ENCODE results near the gene F7. TPM values are rescaled to one million over a fixed set of nuclear protein-coding genes. Genes with fewer than 3 reads are reported as not detected.

F7 gene
- total and polyA plus RNA-seq, 2 donors (not counting 3 experiments of a cell fraction or from before 2014, with no cell fraction given) = not detected

DNA sequence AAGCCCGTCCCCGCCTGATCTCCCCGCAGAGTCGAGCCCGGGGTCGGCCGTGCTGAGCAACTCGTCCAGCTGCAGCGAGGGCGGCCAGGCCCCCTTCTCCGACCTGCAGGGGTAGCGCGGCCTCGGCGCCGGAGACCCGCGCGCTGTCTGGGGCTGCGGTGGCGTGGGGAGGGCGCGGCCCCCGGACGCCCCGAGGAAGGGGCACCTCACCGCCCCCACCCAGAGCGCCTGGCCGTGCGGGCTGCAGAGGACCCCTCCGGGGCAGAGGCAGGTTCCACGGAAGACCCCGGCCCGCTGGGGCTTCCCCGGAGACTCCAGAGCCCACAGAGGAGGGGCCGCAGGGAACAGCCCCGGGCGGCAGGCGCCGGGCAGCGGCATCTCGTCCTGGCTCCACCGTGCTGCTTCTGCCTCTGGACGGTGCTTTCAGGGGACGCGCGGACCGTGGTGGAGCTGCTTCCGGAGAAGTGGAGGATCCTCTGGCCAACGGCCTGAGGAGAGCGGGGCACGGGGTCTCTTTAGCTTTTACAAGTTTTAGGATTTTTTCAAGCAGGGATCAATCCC is 8.8 kb upstream of the F7 start:
- no peaks in the 10 kb centered on the region for H3K27me3 ChIP-seq (ENCODE audit: control insufficient read depth in 2 of 2, insufficient read depth in 2 of 2, low read length in 2 of 2)
- H2AFZ ChIP-seq (ENCODE audit: low read depth, low read length) = no peak overlapping the region
- H3K4me1 ChIP-seq (ENCODE audit: control insufficient read depth, extremely low read depth, insufficient read depth, low read length) = no peaks in the 10 kb centered on the region
- H3K9me1 ChIP-seq (replicated peaks; ENCODE audit: control insufficient read depth, extremely low read depth, insufficient read depth, low read length) = no peaks in the 10 kb centered on the region
- H3K36me3 ChIP-seq (ENCODE audit: control insufficient read depth in 2 of 2, extremely low read depth in 1 of 2, insufficient read depth in 2 of 2, low read length in 2 of 2) = no peaks in the 10 kb centered on the region
- no peak overlapping the region for H3K27ac ChIP-seq (ENCODE audit: insufficient read depth, low read depth, low read length)
- no peaks in the 10 kb centered on the region for H3K79me2 ChIP-seq (ENCODE audit: control insufficient read depth, insufficient read depth, low read length)
- dilution Hi-C loops (cut with MboI; ENCODE audit: extremely low pct_ligation_motif_present, low sequenced_read_pairs) = no loop called here
- no TSS peak for BruUV-seq (replicated peaks)
- H3K4me2 ChIP-seq (ENCODE audit: insufficient read depth, low read length) = no peak overlapping the region
- no peaks in the 10 kb centered on the region for H3K9me3 ChIP-seq (replicated peaks; ENCODE audit: control insufficient read depth, insufficient read depth, low read length)
- FAIRE-seq = no peak
- ChIA-PET CTCF (no interaction called here), POLR2A (no interaction called here)
- no peak overlapping the region for H3K9ac ChIP-seq (replicated peaks; ENCODE audit: extremely low read depth, insufficient read depth, low read length)
- TF ChIP-seq POLR2AphosphoS5 (IDR thresholded peaks at IDR 0.05; ENCODE audit: insufficient read depth, low read depth, low read length) = no peak
- no peak for TF ChIP-seq FOS (IDR thresholded peaks at IDR 0.05; ENCODE audit: borderline replicate concordance, insufficient read depth, low read length)
- no peak for TF ChIP-seq EZH2 (IDR thresholded peaks at IDR 0.05; ENCODE audit: borderline replicate concordance, low read depth, low read length, severe bottlenecking)
- TF ChIP-seq, protein P1, sequence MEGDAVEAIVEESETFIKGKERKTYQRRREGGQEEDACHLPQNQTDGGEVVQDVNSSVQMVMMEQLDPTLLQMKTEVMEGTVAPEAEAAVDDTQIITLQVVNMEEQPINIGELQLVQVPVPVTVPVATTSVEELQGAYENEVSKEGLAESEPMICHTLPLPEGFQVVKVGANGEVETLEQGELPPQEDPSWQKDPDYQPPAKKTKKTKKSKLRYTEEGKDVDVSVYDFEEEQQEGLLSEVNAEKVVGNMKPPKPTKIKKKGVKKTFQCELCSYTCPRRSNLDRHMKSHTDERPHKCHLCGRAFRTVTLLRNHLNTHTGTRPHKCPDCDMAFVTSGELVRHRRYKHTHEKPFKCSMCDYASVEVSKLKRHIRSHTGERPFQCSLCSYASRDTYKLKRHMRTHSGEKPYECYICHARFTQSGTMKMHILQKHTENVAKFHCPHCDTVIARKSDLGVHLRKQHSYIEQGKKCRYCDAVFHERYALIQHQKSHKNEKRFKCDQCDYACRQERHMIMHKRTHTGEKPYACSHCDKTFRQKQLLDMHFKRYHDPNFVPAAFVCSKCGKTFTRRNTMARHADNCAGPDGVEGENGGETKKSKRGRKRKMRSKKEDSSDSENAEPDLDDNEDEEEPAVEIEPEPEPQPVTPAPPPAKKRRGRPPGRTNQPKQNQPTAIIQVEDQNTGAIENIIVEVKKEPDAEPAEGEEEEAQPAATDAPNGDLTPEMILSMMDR (IDR thresholded peaks at IDR 0.05; ENCODE audit: extremely low read depth in 1 of 2, insufficient read depth in 1 of 2, low read depth in 1 of 2, low read length in 2 of 2) = no peak
- no peak for TF ChIP-seq POLR2A (IDR thresholded peaks at IDR 0.05; ENCODE audit: low read depth, low read length)
- no peak for TF ChIP-seq JUN (IDR thresholded peaks at IDR 0.05; ENCODE audit: borderline replicate concordance, insufficient read depth, insufficient read length, low read depth)
- TF ChIP-seq, protein P2, sequence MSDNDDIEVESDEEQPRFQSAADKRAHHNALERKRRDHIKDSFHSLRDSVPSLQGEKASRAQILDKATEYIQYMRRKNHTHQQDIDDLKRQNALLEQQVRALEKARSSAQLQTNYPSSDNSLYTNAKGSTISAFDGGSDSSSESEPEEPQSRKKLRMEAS (IDR thresholded peaks at IDR 0.05; ENCODE audit: insufficient read depth, insufficient read length) = no peak
- no peak for TF ChIP-seq MYC (IDR thresholded peaks at IDR 0.05; ENCODE audit: low read depth, low read length)
- TF ChIP-seq GATA2 (IDR thresholded peaks at IDR 0.05; ENCODE audit: insufficient read depth, insufficient read length, low read depth, low read length) = no peak
- intact Hi-C loops (cut with micrococcal nuclease) = no loop called here
- no peak for DNase-seq (ENCODE audit: low read depth, low spot score)
- H3K4me3 ChIP-seq (replicated peaks in 1 of 3; ENCODE audit: insufficient read depth in 1 of 3, low read depth in 1 of 3, low read length in 3 of 3) = no peak overlapping the region
- no peaks in the 10 kb centered on the region for H4K20me1 ChIP-seq (replicated peaks; ENCODE audit: control insufficient read depth, extremely low read depth, insufficient read depth, low read length)
